M059J (cell line): Measurements from ENCODE around the gene OTOS. TPM values are rescaled to one million over a fixed set of nuclear protein-coding genes. Genes with fewer than 3 reads are reported as not detected.

ENCODE experiments used
- DNase-seq: peaks from one replicate; pipeline ENCODE4 v3.0.0-alpha.2; 2012; ENCODE audit warnings: low read depth
- total RNA-seq: library from RNA; depleted of rRNA; stranded (reverse); fragments of >200 nt; shearing (Covaris generic); gene quantifications from 2 replicates; pipeline ENCODE4 v1.2.3, GENCODE V29; 2014

Gene OTOS
- total RNA-seq, 1 experiment from 2014 or later = not detected

GRCh38 chr2:240136671-240137292, 3.7 kb downstream of the OTOS start:
- DNase-seq = no peak

- peak; percentile 74 for DNase-seq
Measured at GRCh38 chr2:240136013-240136670, 4.3 kb downstream of the OTOS start, which contains the start of gene COPS9. TSS of gene COPS9 (minus strand) at chr2:240136305. CDS start at chr2:240136284, 21 bp downstream.

- DNase-seq = no peak
Measured at GRCh38 chr2:240135706-240136012, 4.8 kb downstream of the OTOS start.

- no peak for DNase-seq
Measured at GRCh38 chr2:240134956-240135520, 5.4 kb downstream of the OTOS start.

GRCh38 chr2:240134466-240134865, 6.0 kb downstream of the OTOS start:
- no peak for DNase-seq

GRCh38 chr2:240133401-240133800, 7.1 kb downstream of the OTOS start:
- no peak for DNase-seq

- no peak for DNase-seq
Measured at GRCh38 chr2:240132651-240132980, 7.8 kb downstream of the OTOS start.

- no peak for DNase-seq
Measured at GRCh38 chr2:240131941-240132650, 8.4 kb downstream of the OTOS start.

GRCh38 chr2:240131296-240131695, 9.2 kb downstream of the OTOS start:
- DNase-seq = no peak

- no peak for DNase-seq
Measured at GRCh38 chr2:240130393-240131195, 9.9 kb downstream of the OTOS start.

- DNase-seq = no peak
Measured at GRCh38 chr2:240129731-240130392, 10.6 kb downstream of the OTOS start.

- no peak for DNase-seq
Measured at GRCh38 chr2:240129311-240129710, 11.1 kb downstream of the OTOS start.

GRCh38 chr2:240128608-240129145, 11.8 kb downstream of the OTOS start:
- no peak for DNase-seq

- no peak for DNase-seq
Measured at GRCh38 chr2:240127911-240128607, 12.4 kb downstream of the OTOS start.

GRCh38 chr2:240127191-240127750, 13.2 kb downstream of the OTOS start:
- DNase-seq = no peak

GRCh38 chr2:240126731-240127130, 13.7 kb downstream of the OTOS start:
- DNase-seq = no peak

- DNase-seq = no peak
Measured at GRCh38 chr2:240125742-240126141, 14.7 kb downstream of the OTOS start.

GRCh38 chr2:240124651-240125030, 15.8 kb downstream of the OTOS start:
- no peak for DNase-seq

- DNase-seq = no peak
Measured at GRCh38 chr2:240123821-240124650, 16.4 kb downstream of the OTOS start.
